ENCODE measurements around the gene CA10. TPM values are rescaled to one million over a fixed set of nuclear protein-coding genes. Genes with fewer than 3 reads are reported as not detected.

Gene CA10
- total and polyA plus RNA-seq, 2 experiments from 2014 or later: 0.92 to 1.5 TPM

DNA sequence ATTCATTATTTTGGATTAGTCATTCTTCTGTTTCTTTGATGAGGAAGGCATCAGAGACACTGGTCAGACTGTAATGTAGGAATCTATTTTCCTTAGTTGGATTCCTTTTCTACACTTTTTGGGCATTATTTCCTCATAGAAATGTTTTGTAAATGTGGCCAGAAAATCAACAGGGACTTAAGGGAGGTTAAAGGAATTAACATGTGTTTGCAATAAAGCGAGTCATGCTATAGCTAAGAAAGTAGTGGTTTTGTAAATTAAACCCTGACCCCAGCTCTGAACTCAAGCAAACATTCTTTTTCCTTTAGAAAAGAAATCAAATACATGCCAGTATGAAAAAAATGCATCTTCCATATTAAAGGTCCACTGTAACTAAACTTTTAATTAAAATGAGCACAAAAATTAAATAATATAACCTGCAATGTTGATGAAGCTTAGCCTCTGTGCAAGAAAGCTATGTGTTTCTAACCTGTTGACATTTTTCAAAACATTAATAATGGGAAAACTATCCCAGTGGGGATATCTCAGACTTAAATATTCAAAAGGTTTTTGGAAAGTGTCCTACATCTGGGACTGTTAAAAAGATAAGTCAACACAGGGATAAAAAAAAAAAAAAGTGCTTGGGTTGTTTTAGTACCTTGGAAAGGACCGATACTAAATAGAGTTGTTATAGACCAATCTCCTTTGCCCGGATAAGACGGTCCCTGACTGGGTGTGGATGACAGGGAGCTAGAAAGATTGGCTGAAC, 428.0 kb downstream of the CA10 start (continued):
- TF ChIP-seq, protein P1, sequence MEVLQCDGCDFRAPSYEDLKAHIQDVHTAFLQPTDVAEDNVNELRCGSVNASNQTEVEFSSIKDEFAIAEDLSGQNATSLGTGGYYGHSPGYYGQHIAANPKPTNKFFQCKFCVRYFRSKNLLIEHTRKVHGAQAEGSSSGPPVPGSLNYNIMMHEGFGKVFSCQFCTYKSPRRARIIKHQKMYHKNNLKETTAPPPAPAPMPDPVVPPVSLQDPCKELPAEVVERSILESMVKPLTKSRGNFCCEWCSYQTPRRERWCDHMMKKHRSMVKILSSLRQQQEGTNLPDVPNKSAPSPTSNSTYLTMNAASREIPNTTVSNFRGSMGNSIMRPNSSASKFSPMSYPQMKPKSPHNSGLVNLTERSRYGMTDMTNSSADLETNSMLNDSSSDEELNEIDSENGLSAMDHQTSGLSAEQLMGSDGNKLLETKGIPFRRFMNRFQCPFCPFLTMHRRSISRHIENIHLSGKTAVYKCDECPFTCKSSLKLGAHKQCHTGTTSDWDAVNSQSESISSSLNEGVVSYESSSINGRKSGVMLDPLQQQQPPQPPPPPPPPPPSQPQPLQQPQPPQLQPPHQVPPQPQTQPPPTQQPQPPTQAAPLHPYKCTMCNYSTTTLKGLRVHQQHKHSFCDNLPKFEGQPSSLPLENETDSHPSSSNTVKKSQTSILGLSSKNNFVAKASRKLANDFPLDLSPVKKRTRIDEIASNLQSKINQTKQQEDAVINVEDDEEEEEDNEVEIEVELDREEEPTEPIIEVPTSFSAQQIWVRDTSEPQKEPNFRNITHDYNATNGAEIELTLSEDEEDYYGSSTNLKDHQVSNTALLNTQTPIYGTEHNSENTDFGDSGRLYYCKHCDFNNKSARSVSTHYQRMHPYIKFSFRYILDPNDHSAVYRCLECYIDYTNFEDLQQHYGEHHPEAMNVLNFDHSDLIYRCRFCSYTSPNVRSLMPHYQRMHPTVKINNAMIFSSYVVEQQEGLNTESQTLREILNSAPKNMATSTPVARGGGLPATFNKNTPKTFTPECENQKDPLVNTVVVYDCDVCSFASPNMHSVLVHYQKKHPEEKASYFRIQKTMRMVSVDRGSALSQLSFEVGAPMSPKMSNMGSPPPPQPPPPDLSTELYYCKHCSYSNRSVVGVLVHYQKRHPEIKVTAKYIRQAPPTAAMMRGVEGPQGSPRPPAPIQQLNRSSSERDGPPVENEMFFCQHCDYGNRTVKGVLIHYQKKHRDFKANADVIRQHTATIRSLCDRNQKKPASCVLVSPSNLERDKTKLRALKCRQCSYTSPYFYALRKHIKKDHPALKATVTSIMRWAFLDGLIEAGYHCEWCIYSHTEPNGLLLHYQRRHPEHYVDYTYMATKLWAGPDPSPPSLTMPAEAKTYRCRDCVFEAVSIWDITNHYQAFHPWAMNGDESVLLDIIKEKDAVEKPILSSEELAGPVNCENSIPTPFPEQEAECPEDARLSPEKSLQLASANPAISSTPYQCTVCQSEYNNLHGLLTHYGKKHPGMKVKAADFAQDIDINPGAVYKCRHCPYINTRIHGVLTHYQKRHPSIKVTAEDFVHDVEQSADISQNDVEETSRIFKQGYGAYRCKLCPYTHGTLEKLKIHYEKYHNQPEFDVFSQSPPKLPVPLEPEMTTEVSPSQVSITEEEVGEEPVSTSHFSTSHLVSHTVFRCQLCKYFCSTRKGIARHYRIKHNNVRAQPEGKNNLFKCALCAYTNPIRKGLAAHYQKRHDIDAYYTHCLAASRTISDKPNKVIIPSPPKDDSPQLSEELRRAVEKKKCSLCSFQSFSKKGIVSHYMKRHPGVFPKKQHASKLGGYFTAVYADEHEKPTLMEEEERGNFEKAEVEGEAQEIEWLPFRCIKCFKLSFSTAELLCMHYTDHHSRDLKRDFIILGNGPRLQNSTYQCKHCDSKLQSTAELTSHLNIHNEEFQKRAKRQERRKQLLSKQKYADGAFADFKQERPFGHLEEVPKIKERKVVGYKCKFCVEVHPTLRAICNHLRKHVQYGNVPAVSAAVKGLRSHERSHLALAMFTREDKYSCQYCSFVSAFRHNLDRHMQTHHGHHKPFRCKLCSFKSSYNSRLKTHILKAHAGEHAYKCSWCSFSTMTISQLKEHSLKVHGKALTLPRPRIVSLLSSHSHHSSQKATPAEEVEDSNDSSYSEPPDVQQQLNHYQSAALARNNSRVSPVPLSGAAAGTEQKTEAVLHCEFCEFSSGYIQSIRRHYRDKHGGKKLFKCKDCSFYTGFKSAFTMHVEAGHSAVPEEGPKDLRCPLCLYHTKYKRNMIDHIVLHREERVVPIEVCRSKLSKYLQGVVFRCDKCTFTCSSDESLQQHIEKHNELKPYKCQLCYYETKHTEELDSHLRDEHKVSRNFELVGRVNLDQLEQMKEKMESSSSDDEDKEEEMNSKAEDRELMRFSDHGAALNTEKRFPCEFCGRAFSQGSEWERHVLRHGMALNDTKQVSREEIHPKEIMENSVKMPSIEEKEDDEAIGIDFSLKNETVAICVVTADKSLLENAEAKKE (CRISPR knock-in tag; IDR thresholded peaks at IDR 0.05): no peak
- TF ChIP-seq JUNB (IDR thresholded peaks at IDR 0.05; ENCODE audit: unreplicated experiment): no peak
- no peak for TF ChIP-seq STAT1 (IDR thresholded peaks at IDR 0.05; ENCODE audit: unreplicated experiment)
- TF ChIP-seq, protein P2, sequence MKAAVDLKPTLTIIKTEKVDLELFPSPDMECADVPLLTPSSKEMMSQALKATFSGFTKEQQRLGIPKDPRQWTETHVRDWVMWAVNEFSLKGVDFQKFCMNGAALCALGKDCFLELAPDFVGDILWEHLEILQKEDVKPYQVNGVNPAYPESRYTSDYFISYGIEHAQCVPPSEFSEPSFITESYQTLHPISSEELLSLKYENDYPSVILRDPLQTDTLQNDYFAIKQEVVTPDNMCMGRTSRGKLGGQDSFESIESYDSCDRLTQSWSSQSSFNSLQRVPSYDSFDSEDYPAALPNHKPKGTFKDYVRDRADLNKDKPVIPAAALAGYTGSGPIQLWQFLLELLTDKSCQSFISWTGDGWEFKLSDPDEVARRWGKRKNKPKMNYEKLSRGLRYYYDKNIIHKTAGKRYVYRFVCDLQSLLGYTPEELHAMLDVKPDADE (IDR thresholded peaks at IDR 0.05): no peak
- no peak for TF ChIP-seq ZNF114 (CRISPR knock-in tag; IDR thresholded peaks at IDR 0.05)

- peaks cover 6% of the 10 kb centered on the region; the same call in 1 of the 2 replicates for H3K9me2 ChIP-seq (ENCODE audit: insufficient read depth)
- H3K4me2 ChIP-seq: no peak overlapping the region
- no peak overlapping the region for H3K27ac ChIP-seq (ENCODE audit: low read depth)
- H3K9me3 Mint-ChIP-seq: no peaks in the 10 kb centered on the region; the same call in 2 of the 3 replicates
- H3K36me3 ChIP-seq (ENCODE audit: insufficient read depth): no peaks in the 10 kb centered on the region
- DNase-seq (ENCODE audit: low spot score) (no peak), ATAC-seq (no peak)
- H3K4me1 Mint-ChIP-seq: no peaks in the 10 kb centered on the region
- H3K36me3 Mint-ChIP-seq (ENCODE audit: low read depth): no peaks in the 10 kb centered on the region
- no peaks in the 10 kb centered on the region for H3K27me3 Mint-ChIP-seq (ENCODE audit: insufficient read depth, low read depth, poor library complexity)
- H3K4me3 ChIP-seq: no peak overlapping the region
- H3K27ac Mint-ChIP-seq: no peak overlapping the region
- no peaks in the 10 kb centered on the region for H3K4me1 ChIP-seq (ENCODE audit: insufficient read depth)
- no peak overlapping the region for H3K4me3 Mint-ChIP-seq
- H3F3A ChIP-seq (replicated peaks; ENCODE audit: low read depth): no peaks in the 10 kb centered on the region
- no peaks in the 10 kb centered on the region for H3K27me3 ChIP-seq (ENCODE audit: insufficient read depth)
- no peaks in the 10 kb centered on the region for H4K20me1 ChIP-seq (replicated peaks; ENCODE audit: insufficient read depth)
- 0 out of 2 replicates have a peak overlapping the region, but pooled peaks have one; percentile 28 for H2AFZ ChIP-seq
- H3K79me2 ChIP-seq (replicated peaks; ENCODE audit: insufficient read depth): no peaks in the 10 kb centered on the region
- TF ChIP-seq EZH2 (IDR thresholded peaks at IDR 0.05; ENCODE audit: low read depth, unreplicated experiment): no peak
- no peak for TF ChIP-seq ZNF331 (CRISPR knock-in tag; IDR thresholded peaks at IDR 0.05; ENCODE audit: low read depth)
- TF ChIP-seq CREB1 (CRISPR knock-in tag; IDR thresholded peaks at IDR 0.05; ENCODE audit: low read depth): no peak
- no peak for TF ChIP-seq ZNF114 (CRISPR knock-in tag; IDR thresholded peaks at IDR 0.05)
- TF ChIP-seq, protein P1 (CRISPR knock-in tag; IDR thresholded peaks at IDR 0.05): no peak
Observed at GRCh38 chr17:51725185-51725584, 433.3 kb downstream of the CA10 start.

Measured in GM23338 (cell line).